Superior temporal gyrus (tissue), 1 donor: ENCODE measurements around the gene LARP4B.

Source experiments
- DNase-seq: peaks from one replicate; pipeline ENCODE4 v3.0.0-alpha.2; 2016; ENCODE audit errors: extremely low spot score

The LARP4B gene

GRCh38 chr10:867807-868206 is 63.7 kb downstream of the LARP4B start:
- no peak for DNase-seq

- no peak for DNase-seq
Observed at GRCh38 chr10:866577-866941, 64.9 kb downstream of the LARP4B start.

GRCh38 chr10:865924-866576 is 65.5 kb downstream of the LARP4B start:
- no peak for DNase-seq

- DNase-seq, result no peak
Observed at GRCh38 chr10:865257-865656, 66.2 kb downstream of the LARP4B start.

GRCh38 chr10:860519-860918 is 71.0 kb downstream of the LARP4B start:
- DNase-seq, result no peak

GRCh38 chr10:856416-857157 is 74.9 kb downstream of the LARP4B start:
- DNase-seq, result no peak

- no peak for DNase-seq
Observed at GRCh38 chr10:855671-856070, 75.8 kb downstream of the LARP4B start.

- no peak for DNase-seq
Observed at GRCh38 chr10:855079-855478, 76.4 kb downstream of the LARP4B start.

- no peak for DNase-seq
Observed at GRCh38 chr10:853017-853416, 78.5 kb downstream of the LARP4B start.

- no peak for DNase-seq
Observed at GRCh38 chr10:852386-852785, 79.1 kb downstream of the LARP4B start.

- no peak for DNase-seq
Observed at GRCh38 chr10:851901-852300, 79.6 kb downstream of the LARP4B start.

GRCh38 chr10:850093-850492 is 81.4 kb downstream of the LARP4B start:
- DNase-seq, result no peak

GRCh38 chr10:847868-848267 is 83.6 kb downstream of the LARP4B start:
- no peak for DNase-seq

GRCh38 chr10:846126-846685 is 85.3 kb downstream of the LARP4B start:
- no peak for DNase-seq

GRCh38 chr10:845526-845925 is 86.0 kb downstream of the LARP4B start:
- DNase-seq, result no peak

- DNase-seq, result no peak
Observed at GRCh38 chr10:844552-844951, 87.0 kb downstream of the LARP4B start.

GRCh38 chr10:843703-844102 is 87.8 kb downstream of the LARP4B start:
- no peak for DNase-seq

- no peak for DNase-seq
Observed at GRCh38 chr10:842795-843194, 88.7 kb downstream of the LARP4B start.

- DNase-seq, result no peak
Observed at GRCh38 chr10:841535-841934, 90.0 kb downstream of the LARP4B start.

- DNase-seq, result no peak
Observed at GRCh38 chr10:839550-840205, 91.8 kb downstream of the LARP4B start.

GRCh38 chr10:836782-837181 is 94.7 kb downstream of the LARP4B start:
- DNase-seq, result no peak

GRCh38 chr10:834493-834892 is 97.0 kb downstream of the LARP4B start:
- DNase-seq, result no peak

GRCh38 chr10:829241-829640 is 102.3 kb downstream of the LARP4B start:
- DNase-seq, result no peak
